HG03378 (cell line): ENCODE measurements around the gene GNAT1.

Source experiments
- ATAC-seq: cut with Tn5 transposase; IDR thresholded peaks from one replicate; pipeline ENCODE4 v1.9.1; 2021; ENCODE audit warnings: mild to moderate bottlenecking, moderate library complexity; ENCODE audit not compliant: unreplicated experiment

GNAT1 gene

GRCh38 chr3:50190936-50191660 is at the start of gene GNAT1:
TSS of gene GNAT1 (plus strand) at chr3:50191610. CDS start at chr3:50191726, 116 bp downstream.
- no peak for ATAC-seq

GRCh38 chr3:50146316-50146901 is 45.0 kb upstream of the GNAT1 start:
- no peak for ATAC-seq

GRCh38 chr3:50147016-50147415 is 44.4 kb upstream of the GNAT1 start:
- no peak for ATAC-seq

GRCh38 chr3:50147447-50147846 is 44.0 kb upstream of the GNAT1 start:
- ATAC-seq = no peak

- no peak for ATAC-seq
Observed at GRCh38 chr3:50147861-50148260, 43.5 kb upstream of the GNAT1 start.

GRCh38 chr3:50150404-50150750 is 41.0 kb upstream of the GNAT1 start:
- ATAC-seq = no peak

GRCh38 chr3:50150863-50151686 is 40.3 kb upstream of the GNAT1 start:
- ATAC-seq = no peak

GRCh38 chr3:50151728-50152127 is 39.7 kb upstream of the GNAT1 start:
- ATAC-seq = no peak

GRCh38 chr3:50153782-50154475 is 37.5 kb upstream of the GNAT1 start:
- ATAC-seq = no peak

- ATAC-seq = no peak
Observed at GRCh38 chr3:50154476-50154839, 37.0 kb upstream of the GNAT1 start.

- ATAC-seq = no peak
Observed at GRCh38 chr3:50154840-50155490, 36.4 kb upstream of the GNAT1 start, which contains the start of gene SEMA3F. TSS of gene SEMA3F (plus strand) at chr3:50155324. CDS start at chr3:50159623, 4,299 bp downstream.

- no peak for ATAC-seq
Observed at GRCh38 chr3:50155491-50155878, 35.9 kb upstream of the GNAT1 start.

- no peak for ATAC-seq
Observed at GRCh38 chr3:50155891-50156290, 35.5 kb upstream of the GNAT1 start.

- ATAC-seq = no peak
Observed at GRCh38 chr3:50156549-50157493, 34.6 kb upstream of the GNAT1 start.

- no peak for ATAC-seq
Observed at GRCh38 chr3:50157827-50158529, 33.4 kb upstream of the GNAT1 start.

- ATAC-seq = no peak
Observed at GRCh38 chr3:50158530-50159146, 32.8 kb upstream of the GNAT1 start.

GRCh38 chr3:50160561-50160983 is 30.8 kb upstream of the GNAT1 start:
- no peak for ATAC-seq

GRCh38 chr3:50161320-50161719 is 30.1 kb upstream of the GNAT1 start:
- ATAC-seq = no peak
